Neural cell (in vitro differentiated cells): Measurements from ENCODE around the gene PPP1R11. TPM values are rescaled to one million over a fixed set of nuclear protein-coding genes. Genes with fewer than 3 reads are reported as not detected.
"Not testable (repeated sequence)": the region's sequence is repeated elsewhere in the genome, so short reads cannot be mapped to it uniquely, and the experiment has no call there.

ENCODE experiments used
- H2AFZ ChIP-seq: fragments of 200-600, 300-800 bp; sonication (generic), shearing (Covaris generic); 2 replicates; pipeline ENCODE4 v1.6.0; 2014; ENCODE audit warnings: low read depth, mild to moderate bottlenecking, antibody characterized with exemption, low read length, moderate library complexity
- H3F3A ChIP-seq: fragments of 200-600 bp; shearing (Covaris generic); 2 replicates; pipeline ENCODE4 v1.6.1; 2016; ENCODE audit warnings: mild to moderate bottlenecking, moderate library complexity, mixed read lengths, antibody characterized with exemption, low read length; ENCODE audit not compliant: insufficient read depth, poor library complexity, severe bottlenecking
- H3K27ac ChIP-seq: fragments of 200-600, 300-800 bp; sonication (generic), shearing (Covaris generic); 2 replicates; pipeline ENCODE4 v1.5.1; 2014; ENCODE audit warnings: mild to moderate bottlenecking, low read length, moderate library complexity
- H3K27me3 ChIP-seq: fragments of 300-800, 200-600 bp; sonication (generic), shearing (Covaris generic); 2 replicates; pipeline ENCODE4 v1.6.0; 2014; ENCODE audit warnings: mild to moderate bottlenecking, low read depth, low read length, moderate library complexity; ENCODE audit not compliant: insufficient read depth
- H3K36me3 ChIP-seq: fragments of 300-800, 200-600 bp; sonication (generic), shearing (Covaris generic); 2 replicates; pipeline ENCODE4 v1.5.1; 2014; ENCODE audit warnings: mild to moderate bottlenecking, antibody characterized with exemption, low read length, moderate library complexity; ENCODE audit not compliant: insufficient read depth
- H3K4me2 ChIP-seq: fragments of 300-800, 200-600 bp; sonication (generic), shearing (Covaris generic); 2 replicates; pipeline ENCODE4 v1.6.0; 2014; ENCODE audit warnings: mild to moderate bottlenecking, low read length
- H3K4me3 ChIP-seq: fragments of 300-800, 200-600 bp; sonication (generic), shearing (Covaris generic); 2 replicates; pipeline ENCODE4 v1.5.1; 2014; ENCODE audit warnings: mild to moderate bottlenecking, low read length, moderate library complexity
- H3K79me2 ChIP-seq: fragments of 200-600 bp; shearing (Covaris generic); replicated peaks from 2 replicates; pipeline ENCODE4 v1.6.0; 2014; ENCODE audit warnings: mild to moderate bottlenecking, low read length, moderate library complexity; ENCODE audit not compliant: insufficient read depth
- H3K9ac ChIP-seq: fragments of 300-800, 200-600 bp; sonication (generic), shearing (Covaris generic); 2 replicates; pipeline ENCODE4 v1.6.1; 2016; ENCODE audit warnings: mild to moderate bottlenecking, low read length, mixed read lengths
- H3K9me2 ChIP-seq: fragments of 200-600 bp; shearing (Covaris generic); 2 replicates; pipeline ENCODE4 v1.6.1; 2016; ENCODE audit warnings: mild to moderate bottlenecking, low read length, mixed read lengths; ENCODE audit not compliant: insufficient read depth
- H3K9me3 ChIP-seq: fragments of 200-600, 300-800 bp; sonication (generic), shearing (Covaris generic); 2 replicates; pipeline ENCODE4 v1.6.1; 2016; ENCODE audit warnings: mild to moderate bottlenecking, mixed run types, low read length, moderate library complexity, mixed read lengths
- H4K20me1 ChIP-seq: fragments of 200-600 bp; shearing (Covaris generic); 2 replicates; pipeline ENCODE4 v1.6.1; 2016; ENCODE audit warnings: mild to moderate bottlenecking, mixed run types; ENCODE audit not compliant: insufficient read depth
- CTCF ChIP-seq: fragments of 450-650 bp; IDR thresholded peaks from 2 replicates; pipeline ENCODE4 v1.5.1; 2014; ENCODE audit warnings: antibody characterized with exemption, mild to moderate bottlenecking, moderate library complexity; ENCODE audit not compliant: poor library complexity, severe bottlenecking
- EP300 ChIP-seq: fragments of 450-650 bp; conservative IDR thresholded peaks from 2 replicates; pipeline ENCODE4 v1.6.1; 2014; ENCODE audit warnings: antibody characterized with exemption, mild to moderate bottlenecking, moderate library complexity; ENCODE audit not compliant: poor library complexity, severe bottlenecking
- EZH2 ChIP-seq: fragments of 200-600, 300-800 bp; shearing (Covaris generic), sonication (generic); IDR thresholded peaks from 2 replicates; pipeline ENCODE4 v1.6.1; 2014; ENCODE audit warnings: antibody characterized with exemption, low read length, borderline replicate concordance, mild to moderate bottlenecking; ENCODE audit not compliant: insufficient read depth, poor library complexity, severe bottlenecking
- MXI1 ChIP-seq: fragments of 450-650 bp; conservative IDR thresholded peaks from 2 replicates; pipeline ENCODE4 v1.6.1; 2014; ENCODE audit warnings: antibody characterized with exemption, mild to moderate bottlenecking; ENCODE audit not compliant: poor library complexity, severe bottlenecking
- POLR2AphosphoS5 ChIP-seq: IDR thresholded peaks from 2 replicates; pipeline ENCODE4 v1.6.1; 2012
- RAD21 ChIP-seq: fragments of 450-650 bp; conservative IDR thresholded peaks from 2 replicates; pipeline ENCODE4 v1.6.1; 2014; ENCODE audit warnings: antibody characterized with exemption, mild to moderate bottlenecking, moderate library complexity
- SMC3 ChIP-seq: fragments of 450-650 bp; conservative IDR thresholded peaks from 2 replicates; pipeline ENCODE4 v1.6.1; 2014; ENCODE audit warnings: antibody characterized with exemption, mild to moderate bottlenecking, moderate library complexity; ENCODE audit not compliant: poor library complexity
- TAF1 ChIP-seq: IDR thresholded peaks from 2 replicates; pipeline ENCODE4 v1.6.1; 2012; ENCODE audit warnings: low read depth
- polyA plus RNA-seq: library from polyadenylated mRNA; depleted of rRNA; stranded (reverse); fragments of >200 nt; gene quantifications from 2 replicates; pipeline ENCODE4 v1.2.3, GENCODE V29; 2014
- TF ChIP-seq, protein P1 (sequence below): IDR thresholded peaks from 2 replicates; pipeline ENCODE4 v1.6.1; 2012; ENCODE audit warnings: borderline replicate concordance

PPP1R11 gene
- polyA plus RNA-seq, 1 donor from 2014 or later: 39.7 TPM

DNA sequence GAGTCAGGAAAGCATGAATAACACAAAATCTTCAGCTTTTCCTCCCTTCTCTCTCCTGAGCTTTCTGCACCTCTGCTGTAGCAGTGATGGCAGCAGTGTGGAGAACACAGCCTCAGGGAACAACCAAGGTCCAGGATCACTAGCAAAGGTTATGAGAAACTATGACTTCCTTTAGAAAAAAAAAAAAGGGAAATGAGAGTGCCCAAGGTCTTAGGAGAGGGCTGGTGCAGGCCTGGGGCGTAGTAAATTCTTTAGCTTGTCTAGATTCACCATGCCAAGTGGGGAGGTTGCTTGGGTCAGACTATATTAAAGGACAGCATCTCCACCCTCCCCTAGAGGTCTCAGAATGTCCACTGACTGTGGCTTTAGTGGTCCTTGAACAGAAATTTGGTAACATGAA, 46.4 kb upstream of the PPP1R11 start:
- Histone ChIP-seq H3K36me3 (peaks cover 5% of the 10 kb centered on the region), H3K27me3 (no peaks in the 10 kb centered on the region), H3K79me2 (no peaks in the 10 kb centered on the region), H3F3A (no peaks in the 10 kb centered on the region), H3K9me2 (no peaks in the 10 kb centered on the region), H3K9me3 (no peaks in the 10 kb centered on the region), H3K4me3 (no peak overlapping the region), H2AFZ (no peak overlapping the region), H3K9ac (no peak overlapping the region), H3K4me2 (no peak overlapping the region), H4K20me1 (no peaks in the 10 kb centered on the region), H3K27ac (no peak overlapping the region)
- no peak for TF ChIP-seq EZH2
- no peak for TF ChIP-seq TAF1
- no peak for TF ChIP-seq POLR2AphosphoS5
- no peak for TF ChIP-seq CTCF
- TF ChIP-seq, protein P1, sequence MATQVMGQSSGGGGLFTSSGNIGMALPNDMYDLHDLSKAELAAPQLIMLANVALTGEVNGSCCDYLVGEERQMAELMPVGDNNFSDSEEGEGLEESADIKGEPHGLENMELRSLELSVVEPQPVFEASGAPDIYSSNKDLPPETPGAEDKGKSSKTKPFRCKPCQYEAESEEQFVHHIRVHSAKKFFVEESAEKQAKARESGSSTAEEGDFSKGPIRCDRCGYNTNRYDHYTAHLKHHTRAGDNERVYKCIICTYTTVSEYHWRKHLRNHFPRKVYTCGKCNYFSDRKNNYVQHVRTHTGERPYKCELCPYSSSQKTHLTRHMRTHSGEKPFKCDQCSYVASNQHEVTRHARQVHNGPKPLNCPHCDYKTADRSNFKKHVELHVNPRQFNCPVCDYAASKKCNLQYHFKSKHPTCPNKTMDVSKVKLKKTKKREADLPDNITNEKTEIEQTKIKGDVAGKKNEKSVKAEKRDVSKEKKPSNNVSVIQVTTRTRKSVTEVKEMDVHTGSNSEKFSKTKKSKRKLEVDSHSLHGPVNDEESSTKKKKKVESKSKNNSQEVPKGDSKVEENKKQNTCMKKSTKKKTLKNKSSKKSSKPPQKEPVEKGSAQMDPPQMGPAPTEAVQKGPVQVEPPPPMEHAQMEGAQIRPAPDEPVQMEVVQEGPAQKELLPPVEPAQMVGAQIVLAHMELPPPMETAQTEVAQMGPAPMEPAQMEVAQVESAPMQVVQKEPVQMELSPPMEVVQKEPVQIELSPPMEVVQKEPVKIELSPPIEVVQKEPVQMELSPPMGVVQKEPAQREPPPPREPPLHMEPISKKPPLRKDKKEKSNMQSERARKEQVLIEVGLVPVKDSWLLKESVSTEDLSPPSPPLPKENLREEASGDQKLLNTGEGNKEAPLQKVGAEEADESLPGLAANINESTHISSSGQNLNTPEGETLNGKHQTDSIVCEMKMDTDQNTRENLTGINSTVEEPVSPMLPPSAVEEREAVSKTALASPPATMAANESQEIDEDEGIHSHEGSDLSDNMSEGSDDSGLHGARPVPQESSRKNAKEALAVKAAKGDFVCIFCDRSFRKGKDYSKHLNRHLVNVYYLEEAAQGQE: no peak
- TF ChIP-seq RAD21: no peak
- no peak for TF ChIP-seq MXI1
- TF ChIP-seq EP300: no peak
- no peak for TF ChIP-seq SMC3

GRCh38 chr6:30022189-30022588, 44.8 kb upstream of the PPP1R11 start:
- Histone ChIP-seq H4K20me1 (no peaks in the 10 kb centered on the region), H3K4me3 (no peak overlapping the region), H2AFZ (no peak overlapping the region), H3K4me2 (no peak overlapping the region), H3K79me2 (no peaks in the 10 kb centered on the region), H3K9me3 (no peaks in the 10 kb centered on the region), H3K9me2 (no peaks in the 10 kb centered on the region), H3F3A (no peaks in the 10 kb centered on the region), H3K9ac (no peak overlapping the region), H3K27me3 (no peaks in the 10 kb centered on the region), H3K36me3 (peaks cover 5% of the 10 kb centered on the region), H3K27ac (no peak overlapping the region)
- TF ChIP-seq EP300: no peak
- no peak for TF ChIP-seq CTCF
- TF ChIP-seq, protein P1: no peak
- no peak for TF ChIP-seq TAF1
- no peak for TF ChIP-seq EZH2
- no peak for TF ChIP-seq POLR2AphosphoS5
- TF ChIP-seq MXI1: no peak
- TF ChIP-seq SMC3: no peak
- TF ChIP-seq RAD21: no peak

DNA sequence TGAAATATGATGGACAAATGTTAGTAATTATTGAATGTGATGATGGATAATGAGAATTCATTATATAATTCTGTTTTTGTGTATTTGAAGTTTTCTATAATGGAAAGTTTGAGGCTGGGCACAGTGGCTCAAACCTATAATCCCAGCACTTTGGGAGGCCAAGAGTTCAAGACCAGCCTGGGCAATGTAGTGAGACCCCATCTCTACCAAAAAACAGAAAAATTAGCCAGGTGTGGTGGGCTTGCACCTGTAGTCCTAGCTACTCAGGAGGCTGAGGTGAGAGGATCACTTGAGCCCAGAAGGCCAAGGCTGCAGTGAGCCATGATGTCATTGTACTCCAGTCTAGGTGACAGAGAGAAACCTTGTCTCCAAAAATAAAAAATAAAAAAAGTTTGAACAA, 44.3 kb upstream of the PPP1R11 start:
- H3K4me3 ChIP-seq, H3K79me2 ChIP-seq, H4K20me1 ChIP-seq, H3K9ac ChIP-seq, H3K36me3 ChIP-seq, H3K9me3 ChIP-seq, H3F3A ChIP-seq, H2AFZ ChIP-seq, H3K4me2 ChIP-seq, H3K9me2 ChIP-seq, H3K27ac ChIP-seq, H3K27me3 ChIP-seq: not testable (repeated sequence)
